ENCODE measurements around the gene ASIC5. TPM values are rescaled to one million over a fixed set of nuclear protein-coding genes. Genes with fewer than 3 reads are reported as not detected.

Gene ASIC5
- total and polyA plus RNA-seq, 2 of the 4 experiments (the other 2 are of a cell fraction), result not detected

DNA sequence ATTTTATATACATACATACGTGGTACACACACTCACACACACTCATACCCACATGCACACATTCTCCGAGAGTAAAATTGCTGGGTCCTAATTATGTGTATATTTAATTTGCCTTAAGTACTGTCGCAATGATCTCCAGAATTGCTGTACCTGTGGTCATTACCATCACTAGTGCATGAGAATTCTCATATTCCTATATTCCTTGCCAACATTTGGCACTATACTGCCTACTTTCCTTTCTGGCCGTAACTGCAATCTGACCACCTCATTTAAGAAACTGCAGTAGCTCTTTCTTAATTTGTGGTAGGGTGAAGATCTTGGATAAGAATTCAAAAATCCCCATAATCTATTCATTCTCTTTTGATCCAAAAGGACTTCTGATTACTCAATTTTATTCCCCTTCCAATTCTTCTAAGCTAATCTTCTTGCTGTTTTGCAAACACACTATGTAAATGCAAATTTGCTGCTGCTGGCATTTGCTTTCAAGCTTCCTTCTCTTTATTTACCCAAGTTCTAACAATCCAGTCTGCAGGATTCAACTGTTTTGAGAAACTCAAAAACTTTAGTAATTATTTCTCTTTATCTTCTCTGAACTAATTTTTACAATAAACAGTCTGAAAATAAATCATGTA lies 45.1 kb downstream of the ASIC5 start:
- no peak overlapping the region for H3K23ac ChIP-seq (ENCODE audit: low read depth, low read length)
- H4K8ac ChIP-seq (ENCODE audit: low read depth in 2 of 2, low read length in 2 of 2), result no peak overlapping the region
- no peak overlapping the region for H3K4me3 ChIP-seq (ENCODE audit: insufficient read depth, low read depth, low read length)
- H3K4me1 ChIP-seq (ENCODE audit: control insufficient read depth, insufficient read depth, low read length), result no peaks in the 10 kb centered on the region
- intact Hi-C loops (cut with micrococcal nuclease) (no loop called here), in situ Hi-C loops (cut with MboI; ENCODE audit: low sequenced_read_pairs) (no loop called here), dilution Hi-C loops (cut with HindIII; ENCODE audit: low sequenced_read_pairs, unreplicated experiment) (no loop called here)
- TF ChIP-seq MXI1 (IDR thresholded peaks at IDR 0.05; ENCODE audit: borderline replicate concordance, low read depth, low read length) (no peak), FOS (IDR thresholded peaks at IDR 0.05; ENCODE audit: low read depth, low read length) (no peak), ELK1 (IDR thresholded peaks at IDR 0.05; ENCODE audit: borderline replicate concordance, low read depth, low read length) (no peak), SMC3 (IDR thresholded peaks at IDR 0.05; ENCODE audit: low read depth, low read length) (no peak), CTCF (conservative IDR thresholded peaks at IDR 0.05; ENCODE audit: low read depth, low read length) (no peak), BHLHE40 (IDR thresholded peaks at IDR 0.05; ENCODE audit: low read depth, low read length) (no peak), MAFK (IDR thresholded peaks at IDR 0.05; ENCODE audit: low read depth, low read length) (no peak), RCOR1 (IDR thresholded peaks at IDR 0.05; ENCODE audit: insufficient replicate concordance, low read length) (no peak), MAZ (IDR thresholded peaks at IDR 0.05; ENCODE audit: borderline replicate concordance, low read depth, low read length) (no peak), USF2 (IDR thresholded peaks at IDR 0.05; ENCODE audit: low read depth, low read length) (no peak), RFX5 (IDR thresholded peaks at IDR 0.05; ENCODE audit: low read depth, low read length) (no peak)
- H2BK120ac ChIP-seq (ENCODE audit: low read depth, low read length), result no peak overlapping the region
- H3K4ac ChIP-seq (ENCODE audit: low read depth, low read length), result no peak overlapping the region
- DNase-seq, result no peak
- H3K56ac ChIP-seq (ENCODE audit: extremely low read depth, insufficient read depth, low read length), result no peak overlapping the region
- H4K91ac ChIP-seq (ENCODE audit: insufficient read depth, low read depth, low read length), result no peak overlapping the region
- no CpG with 5 or more reads among the region's 4 CpGs for WGBS, 2 experiments (ENCODE audit: extremely low coverage in 2 of 2, insufficient read length in 1 of 2)
- no peak for ATAC-seq (ENCODE audit: low read depth)
- no peaks in the 10 kb centered on the region for H3K9me3 ChIP-seq (ENCODE audit: control insufficient read depth, insufficient read depth, low read length)
- POLR2A ChIA-PET (ENCODE audit: unreplicated experiment), result no interaction called here
- no peak overlapping the region for H3K14ac ChIP-seq (replicated peaks; ENCODE audit: low read depth, low read length)
- no peak overlapping the region for H3K18ac ChIP-seq (ENCODE audit: low read depth, low read length)
- H3K9ac ChIP-seq (ENCODE audit: low read depth, low read length), result no peak overlapping the region
- no peaks in the 10 kb centered on the region for H3K79me1 ChIP-seq (ENCODE audit: low read depth in 1 of 2, low read length in 2 of 2)
- no peak overlapping the region for H2AK9ac ChIP-seq (replicated peaks; ENCODE audit: low read depth, low read length, poor library complexity)
- no peaks in the 10 kb centered on the region for H3K36me3 ChIP-seq (ENCODE audit: control insufficient read depth, insufficient read depth, low read length)
- no TSS peak for BruUV-seq (replicated peaks)
- H2BK20ac ChIP-seq (ENCODE audit: low read depth, low read length), result no peak overlapping the region
- H3K27me3 ChIP-seq (ENCODE audit: control insufficient read depth, insufficient read depth, low read length), result no peaks in the 10 kb centered on the region
- H2AK5ac ChIP-seq (ENCODE audit: low read depth, low read length), result no peak overlapping the region
- no peak overlapping the region for H2BK15ac ChIP-seq (ENCODE audit: low read depth, low read length)
- CTCF ChIA-PET, result interaction anchor here (1.7 kb wide), 1 partner anchor 11 kb away, joined by 5 read pairs; no protein-coding TSS in a partner anchor
- no peak overlapping the region for H3K4me2 ChIP-seq (ENCODE audit: low read depth, low read length)
- H2AFZ ChIP-seq (replicated peaks; ENCODE audit: low read length, poor library complexity), result no peak overlapping the region
- no peak overlapping the region for H4K5ac ChIP-seq (ENCODE audit: low read depth, low read length)
- peaks cover 2% of the 10 kb centered on the region; the same call in 1 of the 2 replicates for H3K9me1 ChIP-seq (ENCODE audit: insufficient read depth, low read length)
- H4K20me1 ChIP-seq (ENCODE audit: insufficient read depth, low read length), result no peaks in the 10 kb centered on the region
- H3K27ac ChIP-seq (ENCODE audit: insufficient read depth, low read length), result no peak overlapping the region
- H2BK5ac ChIP-seq (ENCODE audit: low read depth, low read length, poor library complexity, severe bottlenecking), result no peak overlapping the region
